HUES64 (cell line): ENCODE results near the gene CALY.
A peak's percentile ranks its signal among the peaks of the same experiment; 100 is the strongest.

Source experiments
- H3K27ac ChIP-seq: 2 replicates; pipeline ENCODE4 v1.7.0; 2013; ENCODE audit warnings: low read depth, low read length, inconsistent platforms
- H3K27me3 ChIP-seq: 2 replicates; pipeline ENCODE4 v1.6.1; 2013; ENCODE audit warnings: mild to moderate bottlenecking, low read length; ENCODE audit not compliant: insufficient read depth
- H3K36me3 ChIP-seq: 2 replicates; pipeline ENCODE4 v1.6.1; 2013; ENCODE audit warnings: mild to moderate bottlenecking, low read length; ENCODE audit not compliant: insufficient read depth
- H3K4me1 ChIP-seq: 2 replicates; pipeline ENCODE4 v1.6.1; 2013; ENCODE audit warnings: mild to moderate bottlenecking, low read length, moderate library complexity; ENCODE audit not compliant: insufficient read depth
- H3K4me3 ChIP-seq: 2 replicates; pipeline ENCODE4 v1.5.1; 2013; ENCODE audit warnings: mild to moderate bottlenecking, low read length, moderate library complexity
- H3K9ac ChIP-seq: 2 replicates; pipeline ENCODE4 v1.6.1; 2013; ENCODE audit warnings: mild to moderate bottlenecking, low read depth, low read length
- H3K9me3 ChIP-seq: 2 replicates; pipeline ENCODE4 v1.6.1; 2013; ENCODE audit warnings: low read depth, low read length; ENCODE audit not compliant: insufficient read depth
- WGBS: fragments of 150-250, 120-280 bp; methylation state at CpG from one replicate; pipeline ENCODE4 v1.1.7; 2013; ENCODE audit warnings: missing lambda C conversion rate; 5-methylcytosine and 5-hydroxymethylcytosine counted together

Gene CALY

GRCh38 chr10:133316266-133316665 lies 20.4 kb downstream of the CALY start:
- no peaks in the 10 kb centered on the region for H3K4me1 ChIP-seq
- H3K27ac ChIP-seq: no peak overlapping the region
- H3K36me3 ChIP-seq: peaks cover 17% of the 10 kb centered on the region
- H3K27me3 ChIP-seq: peaks cover 15% of the 10 kb centered on the region
- no peak overlapping the region for H3K4me3 ChIP-seq
- no peaks in the 10 kb centered on the region for H3K9me3 ChIP-seq
- WGBS: 91% methylated on average over 6 of the region's 9 CpGs
- H3K9ac ChIP-seq: no peak overlapping the region

GRCh38 chr10:133315847-133316246 lies 20.8 kb downstream of the CALY start:
- H3K9ac ChIP-seq: no peak overlapping the region
- H3K9me3 ChIP-seq: no peaks in the 10 kb centered on the region
- H3K4me1 ChIP-seq: no peaks in the 10 kb centered on the region
- peaks cover 15% of the 10 kb centered on the region for H3K27me3 ChIP-seq
- no peak overlapping the region for H3K27ac ChIP-seq
- H3K4me3 ChIP-seq: no peak overlapping the region
- H3K36me3 ChIP-seq: peaks cover 21% of the 10 kb centered on the region
- WGBS: 87% methylated on average over 5 of the region's 5 CpGs

GRCh38 chr10:133314911-133315310 lies 21.8 kb downstream of the CALY start:
- Histone ChIP-seq H3K4me1 (no peaks in the 10 kb centered on the region), H3K27me3 (peaks cover 10% of the 10 kb centered on the region), H3K9ac (no peak overlapping the region), H3K9me3 (no peaks in the 10 kb centered on the region), H3K36me3 (peaks cover 30% of the 10 kb centered on the region), H3K4me3 (no peak overlapping the region), H3K27ac (no peak overlapping the region)
- 92% methylated on average over 12 of the region's 12 CpGs for WGBS

- Histone ChIP-seq H3K4me3 (no peak overlapping the region), H3K36me3 (peaks cover 30% of the 10 kb centered on the region), H3K27ac (no peak overlapping the region), H3K4me1 (no peaks in the 10 kb centered on the region), H3K27me3 (no peaks in the 10 kb centered on the region), H3K9ac (no peak overlapping the region), H3K9me3 (no peaks in the 10 kb centered on the region)
- WGBS: 98% methylated on average over 4 of the region's 4 CpGs
These were observed 23.5 kb downstream of the CALY start for GRCh38 chr10:133313192-133313591.

GRCh38 chr10:133312769-133313145 lies 23.9 kb downstream of the CALY start:
- 91% methylated on average over 9 of the region's 9 CpGs for WGBS
- no peaks in the 10 kb centered on the region for H3K9me3 ChIP-seq
- H3K9ac ChIP-seq: no peak overlapping the region
- H3K27me3 ChIP-seq: no peaks in the 10 kb centered on the region
- H3K36me3 ChIP-seq: peaks cover 30% of the 10 kb centered on the region
- no peaks in the 10 kb centered on the region for H3K4me1 ChIP-seq
- no peak overlapping the region for H3K4me3 ChIP-seq
- no peak overlapping the region for H3K27ac ChIP-seq

- Histone ChIP-seq H3K9me3 (no peaks in the 10 kb centered on the region), H3K4me1 (no peaks in the 10 kb centered on the region), H3K9ac (no peak overlapping the region), H3K4me3 (no peak overlapping the region), H3K27me3 (no peaks in the 10 kb centered on the region), H3K27ac (no peak overlapping the region), H3K36me3 (peaks cover 30% of the 10 kb centered on the region)
- 94% methylated on average over 23 of the region's 23 CpGs for WGBS
These were observed 24.5 kb downstream of the CALY start for GRCh38 chr10:133312016-133312768.

- H3K4me1 ChIP-seq: no peaks in the 10 kb centered on the region
- H3K9ac ChIP-seq: no peak overlapping the region
- no peaks in the 10 kb centered on the region for H3K9me3 ChIP-seq
- 93% methylated on average over 10 of the region's 10 CpGs for WGBS
- no peaks in the 10 kb centered on the region for H3K27me3 ChIP-seq
- no peak overlapping the region for H3K27ac ChIP-seq
- no peak overlapping the region for H3K4me3 ChIP-seq
- peaks cover 30% of the 10 kb centered on the region for H3K36me3 ChIP-seq
These were observed 25.1 kb downstream of the CALY start for GRCh38 chr10:133311570-133311969.

GRCh38 chr10:133310789-133311188 lies 25.9 kb downstream of the CALY start:
- Histone ChIP-seq H3K27ac (no peak overlapping the region), H3K4me1 (no peaks in the 10 kb centered on the region), H3K9me3 (no peaks in the 10 kb centered on the region), H3K9ac (no peak overlapping the region), H3K4me3 (no peak overlapping the region), H3K36me3 (peaks cover 30% of the 10 kb centered on the region), H3K27me3 (no peaks in the 10 kb centered on the region)
- WGBS: 96% methylated on average over 7 of the region's 8 CpGs

GRCh38 chr10:133310399-133310755 lies 26.3 kb downstream of the CALY start:
- Histone ChIP-seq H3K9ac (no peak overlapping the region), H3K4me1 (no peaks in the 10 kb centered on the region), H3K27ac (no peak overlapping the region), H3K27me3 (no peaks in the 10 kb centered on the region), H3K36me3 (peaks cover 30% of the 10 kb centered on the region), H3K4me3 (no peak overlapping the region), H3K9me3 (no peaks in the 10 kb centered on the region)
- 97% methylated on average over 16 of the region's 16 CpGs for WGBS

GRCh38 chr10:133309720-133310398 lies 26.8 kb downstream of the CALY start:
- Histone ChIP-seq H3K36me3 (peaks cover 30% of the 10 kb centered on the region), H3K9me3 (no peaks in the 10 kb centered on the region), H3K27ac (no peak overlapping the region), H3K4me1 (no peaks in the 10 kb centered on the region), H3K9ac (no peak overlapping the region), H3K27me3 (no peaks in the 10 kb centered on the region), H3K4me3 (peak overlapping the region; percentile 39)
- WGBS: 96% methylated on average over 33 of the region's 33 CpGs

- peak overlapping the region; percentile 93 for H3K9ac ChIP-seq
- peaks cover 30% of the 10 kb centered on the region for H3K36me3 ChIP-seq
- no peaks in the 10 kb centered on the region for H3K27me3 ChIP-seq
- 26% methylated on average over 46 of the region's 46 CpGs for WGBS
- peak overlapping the region; percentile 96 for H3K27ac ChIP-seq
- H3K9me3 ChIP-seq: no peaks in the 10 kb centered on the region
- H3K4me3 ChIP-seq: peak overlapping the region; percentile 92
- H3K4me1 ChIP-seq: no peaks in the 10 kb centered on the region
These were observed 27.5 kb downstream of the CALY start for GRCh38 chr10:133309100-133309719.
